IPS DF 6.9 (cell line): ENCODE measurements around the gene CORO7.
A peak's percentile ranks its signal among the peaks of the same experiment; 100 is the strongest.

Source experiments
- DNase-seq: peaks from one replicate; pipeline ENCODE4 v3.0.0-alpha.2; 2013; ENCODE audit warnings: low read depth, low spot score
- H3K27ac ChIP-seq: one replicate; pipeline ENCODE4 v1.5.1; 2013; ENCODE audit warnings: low read length, control low read depth
- H3K27me3 ChIP-seq: 2 replicates; pipeline ENCODE4 v1.6.1; 2013; ENCODE audit warnings: mild to moderate bottlenecking, low read length; ENCODE audit not compliant: control insufficient read depth, insufficient read depth
- H3K36me3 ChIP-seq: 2 replicates; pipeline ENCODE4 v1.6.1; 2013; ENCODE audit warnings: low read length; ENCODE audit not compliant: control insufficient read depth, insufficient read depth
- H3K4me1 ChIP-seq: 2 replicates; pipeline ENCODE4 v1.6.1; 2013; ENCODE audit warnings: low read length; ENCODE audit not compliant: control insufficient read depth, insufficient read depth
- H3K4me3 ChIP-seq: 2 replicates; pipeline ENCODE4 v1.5.1; 2013; ENCODE audit warnings: mild to moderate bottlenecking, low read length
- H3K9me3 ChIP-seq: 2 replicates; pipeline ENCODE4 v1.6.1; 2013; ENCODE audit warnings: low read length, inconsistent platforms; ENCODE audit not compliant: control insufficient read depth, insufficient read depth
- WGBS: extraction: QIAGEN DNeasy Blood & Tissue Kit; methylation state at CpG from one replicate; pipeline ENCODE4 v1.1.7; 2013; ENCODE audit warnings: mixed read lengths, missing lambda C conversion rate; ENCODE audit not compliant: insufficient read length, insufficient coverage; 5-methylcytosine and 5-hydroxymethylcytosine counted together

Gene CORO7

GRCh38 chr16:4307215-4308037 lies 109.0 kb downstream of the CORO7 start:
- no peaks in the 10 kb centered on the region for H3K9me3 ChIP-seq
- H3K27me3 ChIP-seq = no peaks in the 10 kb centered on the region
- no peaks in the 10 kb centered on the region for H3K36me3 ChIP-seq
- DNase-seq = peak; percentile 79
- H3K4me1 ChIP-seq = peaks cover 7% of the 10 kb centered on the region
- no peak overlapping the region for H3K27ac ChIP-seq
- WGBS = no CpG with 5 or more reads among the region's 68 CpGs
- H3K4me3 ChIP-seq = peak overlapping the region; percentile 74

GRCh38 chr16:4306470-4307214 lies 109.8 kb downstream of the CORO7 start:
- H3K4me3 ChIP-seq = peak overlapping the region; percentile 74
- no CpG with 5 or more reads among the region's 16 CpGs for WGBS
- H3K27me3 ChIP-seq = no peaks in the 10 kb centered on the region
- no peaks in the 10 kb centered on the region for H3K36me3 ChIP-seq
- no peaks in the 10 kb centered on the region for H3K9me3 ChIP-seq
- peaks cover 7% of the 10 kb centered on the region for H3K4me1 ChIP-seq
- no peak overlapping the region for H3K27ac ChIP-seq
- DNase-seq = no peak
